Measurements from ENCODE around the gene FNDC4.

Gene FNDC4

GRCh38 chr2:27522400-27522945 lies 27.5 kb upstream of the FNDC4 start:
- TF ChIP-seq, protein P1, sequence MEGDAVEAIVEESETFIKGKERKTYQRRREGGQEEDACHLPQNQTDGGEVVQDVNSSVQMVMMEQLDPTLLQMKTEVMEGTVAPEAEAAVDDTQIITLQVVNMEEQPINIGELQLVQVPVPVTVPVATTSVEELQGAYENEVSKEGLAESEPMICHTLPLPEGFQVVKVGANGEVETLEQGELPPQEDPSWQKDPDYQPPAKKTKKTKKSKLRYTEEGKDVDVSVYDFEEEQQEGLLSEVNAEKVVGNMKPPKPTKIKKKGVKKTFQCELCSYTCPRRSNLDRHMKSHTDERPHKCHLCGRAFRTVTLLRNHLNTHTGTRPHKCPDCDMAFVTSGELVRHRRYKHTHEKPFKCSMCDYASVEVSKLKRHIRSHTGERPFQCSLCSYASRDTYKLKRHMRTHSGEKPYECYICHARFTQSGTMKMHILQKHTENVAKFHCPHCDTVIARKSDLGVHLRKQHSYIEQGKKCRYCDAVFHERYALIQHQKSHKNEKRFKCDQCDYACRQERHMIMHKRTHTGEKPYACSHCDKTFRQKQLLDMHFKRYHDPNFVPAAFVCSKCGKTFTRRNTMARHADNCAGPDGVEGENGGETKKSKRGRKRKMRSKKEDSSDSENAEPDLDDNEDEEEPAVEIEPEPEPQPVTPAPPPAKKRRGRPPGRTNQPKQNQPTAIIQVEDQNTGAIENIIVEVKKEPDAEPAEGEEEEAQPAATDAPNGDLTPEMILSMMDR (IDR thresholded peaks at IDR 0.05; ENCODE audit: low read depth, low read length, missing control alignments): no peak
- DNase-seq (ENCODE audit: extremely low read depth, low read depth): no peak
- no peak overlapping the region for H3K4me3 ChIP-seq (replicated peaks; ENCODE audit: low read depth, low read length)

DNA sequence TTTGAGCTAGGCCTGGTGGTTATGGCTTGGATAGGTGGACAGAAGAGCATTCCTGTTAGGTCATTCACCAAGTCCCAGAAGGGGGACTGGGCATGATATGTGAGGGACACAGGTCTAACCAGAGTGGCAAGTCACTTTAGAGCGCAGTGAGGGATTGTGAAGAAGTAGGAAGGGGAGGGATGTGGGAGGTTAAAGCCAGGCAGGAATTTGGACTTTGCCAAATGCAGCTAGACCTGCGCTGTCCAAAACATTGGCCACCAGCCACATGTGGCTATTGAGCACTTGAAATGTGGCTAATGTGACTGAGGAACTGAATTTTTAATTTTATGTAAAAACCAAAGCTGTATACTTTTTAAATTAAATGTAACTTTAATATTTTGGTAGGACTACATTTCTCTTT lies 25.3 kb upstream of the FNDC4 start:
- TF ChIP-seq, protein P1 (IDR thresholded peaks at IDR 0.05; ENCODE audit: low read depth, low read length, missing control alignments): no peak
- no peak for DNase-seq (ENCODE audit: extremely low read depth, low read depth)
- no peak overlapping the region for H3K4me3 ChIP-seq (replicated peaks; ENCODE audit: low read depth, low read length)

DNA sequence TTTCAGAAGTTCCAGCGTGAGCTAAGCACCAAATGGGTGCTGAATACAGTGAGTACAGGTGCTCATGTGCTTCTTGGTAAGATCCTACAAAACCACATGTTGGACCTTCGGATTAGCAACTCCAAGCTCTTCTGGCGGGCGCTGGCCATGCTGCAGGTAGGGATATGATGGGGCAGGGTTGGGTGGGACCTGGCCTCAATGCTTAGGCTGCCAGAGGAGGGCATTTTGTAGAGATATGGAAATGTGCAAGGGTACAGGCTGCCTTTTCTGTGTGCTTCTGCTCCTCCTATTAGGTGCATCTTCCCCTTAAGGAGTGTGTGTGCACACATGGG lies 23.7 kb upstream of the FNDC4 start:
- H3K4me3 ChIP-seq (replicated peaks; ENCODE audit: low read depth, low read length): no peak overlapping the region
- no peak for DNase-seq (ENCODE audit: extremely low read depth, low read depth)
- TF ChIP-seq, protein P1 (IDR thresholded peaks at IDR 0.05; ENCODE audit: low read depth, low read length, missing control alignments): no peak

DNA sequence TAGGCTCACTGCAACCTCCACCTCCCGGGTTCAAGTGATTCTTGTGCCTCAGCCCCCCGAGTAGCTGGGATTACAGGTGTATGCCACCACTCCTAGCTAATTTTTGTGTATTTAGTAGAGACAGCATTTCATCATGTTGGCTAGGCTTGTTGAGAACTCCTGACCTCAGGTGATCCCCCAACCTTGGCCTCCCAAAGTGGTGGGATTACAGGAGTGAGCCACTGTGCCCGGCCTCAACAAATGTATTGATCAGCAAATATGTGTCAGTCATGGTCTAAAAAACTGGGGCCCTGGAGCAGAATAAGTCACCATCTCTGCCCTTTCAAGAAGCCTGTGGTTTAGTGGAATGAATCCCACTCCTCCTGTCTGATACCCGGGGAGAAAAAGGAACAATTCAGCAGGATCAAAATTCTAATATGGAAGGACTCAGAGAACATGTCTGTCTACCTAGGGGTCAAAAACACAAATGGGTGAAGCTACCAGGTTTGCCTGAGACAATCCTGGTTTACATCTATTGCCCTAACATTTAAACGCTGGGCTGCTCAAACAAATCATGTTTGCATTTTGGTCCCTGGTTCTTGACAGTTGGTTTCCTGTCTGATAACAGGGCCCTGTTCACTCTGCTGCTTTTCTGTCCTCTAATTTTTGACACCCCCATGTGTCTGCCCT lies 23.2 kb upstream of the FNDC4 start:
- DNase-seq (ENCODE audit: extremely low read depth, low read depth): no peak
- TF ChIP-seq, protein P1 (IDR thresholded peaks at IDR 0.05; ENCODE audit: low read depth, low read length, missing control alignments): no peak
- no peak overlapping the region for H3K4me3 ChIP-seq (replicated peaks; ENCODE audit: low read depth, low read length)

DNA sequence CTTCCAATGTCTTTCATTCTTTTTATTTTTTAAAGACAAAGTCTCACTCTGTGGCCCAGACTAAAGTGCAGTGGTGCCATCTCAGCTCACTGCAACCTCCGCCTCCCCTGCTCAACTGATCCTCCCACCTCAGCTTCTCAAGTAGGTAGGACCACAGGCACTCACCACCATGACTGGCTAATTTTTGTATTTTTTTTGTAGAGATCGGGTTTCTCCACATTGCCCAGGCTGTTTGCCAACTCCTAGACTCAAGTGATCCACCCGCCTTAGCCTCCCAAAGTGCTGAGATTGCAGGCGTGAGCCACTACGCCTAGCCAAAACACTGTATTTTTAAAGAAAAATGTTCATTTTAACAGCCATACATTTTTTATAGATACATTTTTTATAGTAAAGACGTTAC lies 14.3 kb upstream of the FNDC4 start:
- no peak for DNase-seq (ENCODE audit: extremely low read depth, low read depth)
- H3K4me3 ChIP-seq (replicated peaks; ENCODE audit: low read depth, low read length): no peak overlapping the region
- TF ChIP-seq, protein P1 (IDR thresholded peaks at IDR 0.05; ENCODE audit: low read depth, low read length, missing control alignments): no peak

DNA sequence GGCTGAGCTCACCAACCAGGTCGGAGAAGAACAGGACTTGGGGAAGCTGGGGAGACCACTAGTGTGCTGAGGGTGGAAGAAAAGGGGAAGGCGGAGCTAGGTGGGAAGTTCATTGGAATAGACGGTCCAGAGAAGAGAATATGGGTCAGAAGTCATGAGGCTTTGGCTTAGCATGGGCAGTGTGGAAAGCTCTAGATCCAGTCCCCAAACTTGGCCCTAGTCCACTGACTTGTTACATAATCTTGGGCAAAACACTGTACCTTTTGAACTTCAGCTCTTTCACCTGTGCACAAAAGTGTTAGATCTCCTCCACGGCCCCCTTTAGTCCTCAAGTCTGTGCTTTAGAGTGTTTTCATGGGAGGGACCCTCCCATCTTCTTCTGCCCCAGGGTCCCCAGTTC lies 12.3 kb upstream of the FNDC4 start:
- TF ChIP-seq, protein P1 (IDR thresholded peaks at IDR 0.05; ENCODE audit: low read depth, low read length, missing control alignments): no peak
- no peak for DNase-seq (ENCODE audit: extremely low read depth, low read depth)
- H3K4me3 ChIP-seq (replicated peaks; ENCODE audit: low read depth, low read length): no peak overlapping the region

DNA sequence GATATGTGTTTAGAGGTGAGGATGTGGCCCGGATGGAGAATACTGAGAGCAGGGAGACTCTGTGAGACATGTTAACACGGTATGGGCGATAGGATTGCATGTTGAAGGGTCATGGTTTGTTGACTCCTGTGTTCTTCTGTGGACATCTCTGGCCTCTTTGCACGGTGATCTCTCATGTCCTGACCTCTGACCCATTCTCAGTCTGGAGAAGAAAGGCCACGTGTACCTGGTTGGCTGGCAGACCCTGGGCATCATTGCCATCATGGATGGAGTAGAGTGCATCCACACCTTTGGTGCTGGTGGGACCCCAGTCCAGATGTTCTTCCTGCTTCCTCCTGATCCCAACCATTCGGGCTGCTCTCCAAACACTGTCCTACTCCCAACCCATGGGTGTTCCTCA lies 11.6 kb upstream of the FNDC4 start:
- TF ChIP-seq, protein P1 (IDR thresholded peaks at IDR 0.05; ENCODE audit: low read depth, low read length, missing control alignments): no peak
- no peak overlapping the region for H3K4me3 ChIP-seq (replicated peaks; ENCODE audit: low read depth, low read length)
- no peak for DNase-seq (ENCODE audit: extremely low read depth, low read depth)

Data from HFF-Myc (cell line).